K562 (cell line): ENCODE measurements around the gene KNCN. TPM values are rescaled to one million over a fixed set of nuclear protein-coding genes. Genes with fewer than 3 reads are reported as not detected.

Experiments
- ARID2 ChIP-seq: fragments of 450-650 bp; IDR thresholded peaks from 2 replicates; pipeline ENCODE4 v1.6.1; 2017; ENCODE audit warnings: antibody characterized with exemption, mild to moderate bottlenecking
- BHLHE40 ChIP-seq: IDR thresholded peaks from 2 replicates; pipeline ENCODE4 v1.6.1; 2011; ENCODE audit warnings: low read length, improper control_type of control experiment
- BMI1 ChIP-seq: fragments of 150-350 bp; IDR thresholded peaks from 2 replicates; pipeline ENCODE4 v1.6.1; 2014; ENCODE audit warnings: low read length
- CHD1 ChIP-seq: fragments of 200-600 bp; sonication (generic); IDR thresholded peaks from one replicate; pipeline ENCODE4 v1.6.1; 2012; ENCODE audit warnings: mild to moderate bottlenecking, moderate library complexity, low read length, inconsistent platforms
- COPS2 ChIP-seq: fragments of 450-650 bp; conservative IDR thresholded peaks from 2 replicates; pipeline ENCODE4 v1.6.1; 2016; ENCODE audit warnings: mild to moderate bottlenecking, moderate library complexity
- DNMT1 ChIP-seq: fragments of 450-650 bp; IDR thresholded peaks from 2 replicates; pipeline ENCODE4 v1.6.1; 2016; ENCODE audit warnings: antibody characterized with exemption, mild to moderate bottlenecking
- ELF2 ChIP-seq: fragments of 250-450 bp; sonication (Bioruptor Pico); IDR thresholded peaks from 2 replicates; pipeline ENCODE4 v1.5.0; 2021; ENCODE audit warnings: mild to moderate bottlenecking
- KLF6 ChIP-seq: fragments of 250-450 bp; sonication (Bioruptor Pico); IDR thresholded peaks from 2 replicates; pipeline ENCODE4 v1.4.0; 2020; ENCODE audit warnings: mild to moderate bottlenecking, moderate library complexity, borderline replicate concordance
- L3MBTL2 ChIP-seq: fragments of 450-650 bp; IDR thresholded peaks from 2 replicates; pipeline ENCODE4 v1.6.1; 2016; ENCODE audit warnings: mild to moderate bottlenecking, moderate library complexity
- MAFG ChIP-seq: fragments of 450-650 bp; conservative IDR thresholded peaks from 2 replicates; pipeline ENCODE4 v1.6.1; 2016; ENCODE audit warnings: missing genetic modification characterization, missing compliant biosample characterization
- MCM7 ChIP-seq, 2 experiments: fragments of 450-650 bp; IDR thresholded peaks; 2 replicates each; pipeline ENCODE4 v1.6.1; 2016 to 2018
- NR1H2 ChIP-seq: sonication (generic); formaldehyde crosslinking; IDR thresholded peaks from 2 replicates; pipeline ENCODE4 v1.4.0; 2020; ENCODE audit warnings: mild to moderate bottlenecking, missing genetic modification reagents
- POLR2G ChIP-seq: fragments of 200-400 bp; formaldehyde crosslinking; IDR thresholded peaks from 2 replicates; pipeline ENCODE4 v1.6.1; 2017; ENCODE audit warnings: low read depth, mild to moderate bottlenecking, antibody characterized with exemption, low read length, moderate library complexity
- RBM34 ChIP-seq: fragments of 200-400 bp; formaldehyde crosslinking; IDR thresholded peaks from 2 replicates; pipeline ENCODE4 v1.6.1; 2018; ENCODE audit warnings: low read length, borderline replicate concordance; ENCODE audit not compliant: insufficient read depth
- SMARCE1 ChIP-seq: fragments of 450-650 bp; IDR thresholded peaks from 2 replicates; pipeline ENCODE4 v1.7.1; 2016; ENCODE audit warnings: mild to moderate bottlenecking
- SP2 ChIP-seq: IDR thresholded peaks from 2 replicates; pipeline ENCODE4 v1.6.1; 2011; ENCODE audit warnings: mild to moderate bottlenecking, low read depth, low read length, moderate library complexity; ENCODE audit not compliant: poor library complexity, severe bottlenecking; ENCODE audit errors: extremely low read depth
- TFAM ChIP-seq: fragments of 250-450 bp; sonication (Bioruptor Pico); conservative IDR thresholded peaks from 2 replicates; pipeline ENCODE4 v1.5.0; 2021; ENCODE audit warnings: mild to moderate bottlenecking, moderate library complexity
- TFAP4 ChIP-seq: sonication (generic); formaldehyde crosslinking; IDR thresholded peaks from 2 replicates; pipeline ENCODE4 v1.8.0; 2022; ENCODE audit warnings: missing genetic modification reagents, mild to moderate bottlenecking, moderate library complexity, borderline replicate concordance
- ZFP36 ChIP-seq: fragments of 150-350 bp; IDR thresholded peaks from 2 replicates; pipeline ENCODE4 v1.6.1; 2018; ENCODE audit warnings: low read length, low read depth; ENCODE audit not compliant: partially characterized antibody
- ZNF239 ChIP-seq: fragments of 250-450 bp; sonication (Bioruptor Pico); IDR thresholded peaks from 2 replicates; pipeline ENCODE4 v1.4.0; 2020; ENCODE audit warnings: mild to moderate bottlenecking
- ZNF324 ChIP-seq: fragments of 250-450 bp; sonication (Bioruptor Pico); IDR thresholded peaks from 2 replicates; pipeline ENCODE4 v1.4.0; 2020; ENCODE audit warnings: mild to moderate bottlenecking
- ZNF384 ChIP-seq: IDR thresholded peaks from 2 replicates; pipeline ENCODE4 v1.6.1; 2012; ENCODE audit warnings: low read depth, low read length, improper control_type of control experiment
- ZNF398 ChIP-seq: fragments of 250-450 bp; sonication (Bioruptor Pico); IDR thresholded peaks from 2 replicates; pipeline ENCODE4 v1.8.0; 2021; ENCODE audit warnings: moderate library complexity, mild to moderate bottlenecking, inconsistent platforms
- ZNF707 ChIP-seq: fragments of 250-450 bp; sonication (Bioruptor Pico); conservative IDR thresholded peaks from 2 replicates; pipeline ENCODE4 v1.8.0; 2022; ENCODE audit warnings: inconsistent platforms, mild to moderate bottlenecking, moderate library complexity
- ZNF740 ChIP-seq, 3 experiments: fragments of 200-800 bp in 1 of 3; sonication (Bioruptor generic) in 1 of 3; sonication (generic) in 1 of 3; formaldehyde crosslinking in 1 of 3; IDR thresholded peaks; 2 replicates each; pipeline versions ENCODE4 v1.6.1 to v1.8.0; 2016 to 2022; ENCODE audit warnings: mild to moderate bottlenecking in 2 of 3, missing compliant biosample characterization in 2 of 3, missing genetic modification characterization in 2 of 3, missing genetic modification reagents in 1 of 3
- ZNF76 ChIP-seq: fragments of 250-450 bp; sonication (Bioruptor Pico); IDR thresholded peaks from 2 replicates; pipeline ENCODE4 v1.4.0; 2020; ENCODE audit warnings: mild to moderate bottlenecking, moderate library complexity, borderline replicate concordance
- ZNF764 ChIP-seq: fragments of 250-450 bp; sonication (Bioruptor Pico); IDR thresholded peaks from 2 replicates; pipeline ENCODE4 v1.4.0; 2020; ENCODE audit warnings: low read depth, mild to moderate bottlenecking, moderate library complexity
- polyA plus RNA-seq, 8 experiments: library from polyadenylated mRNA; depleted of rRNA in 4 of 8; stranded (reverse) in 5 of 8; unstranded in 3 of 8; fragments of >200 nt; fragmentation: Nextera tagmentation in 2 of 8; fragmentation: Illumina TruSeq in 1 of 8; extraction: Ambion mirVana in 2 of 8; extraction: Trizol in 1 of 8; gene quantifications; 2 replicates each; pipeline versions ENCODE4 v1.2.1 to v1.2.3, GENCODE V29; 2011 to 2014; ENCODE audit warnings: inconsistent platforms in 1 of 8, missing spikeins in 1 of 8
- total RNA-seq, 7 experiments: library from RNA; depleted of rRNA in 6 of 7; stranded (reverse); fragments of >200 nt in 6 of 7; fragmentation: Illumina TruSeq in 2 of 7; extraction: Trizol in 2 of 7; gene quantifications; 2 replicates each; pipeline versions ENCODE4 v1.2.1 to v1.2.3, GENCODE V29; 2011 to 2021; ENCODE audit warnings: low replicate concordance in 1 of 7

Gene KNCN
- total and polyA plus RNA-seq, 9 of the 15 experiments (the other 6 are each of a cell fraction or from before 2014, with no cell fraction given): not detected

GRCh38 chr1:46527474-46528296, 23.8 kb downstream of the KNCN start (continued):
- 0 out of 2 replicates have a peak, but pooled peaks have one; percentile 73 for TF ChIP-seq ZNF740 (CRISPR knock-in tag; IDR thresholded peaks at IDR 0.05)
- no peak for TF ChIP-seq ZNF740 (tag; IDR thresholded peaks at IDR 0.05)
- TF ChIP-seq ZNF239 (CRISPR knock-in tag): peak; percentile 63
- peak; percentile 89 for TF ChIP-seq ZNF384
- TF ChIP-seq BMI1: no peak
- TF ChIP-seq ZFP36: peak; percentile 16
- peak; percentile 100 for TF ChIP-seq ARID2
- no peak for TF ChIP-seq KLF6
- peak; percentile 72; the same call in 1 of the 2 replicates for TF ChIP-seq TFAP4 (CRISPR knock-in tag)
- no peak for TF ChIP-seq ZNF707 (CRISPR knock-in tag)
- no peak for TF ChIP-seq CHD1
- TF ChIP-seq NR1H2: peak; percentile 91; the same call in 1 of the 2 replicates
- TF ChIP-seq COPS2: no peak
- TF ChIP-seq RBM34: no peak
- TF ChIP-seq ZNF76: no peak
- no peak for TF ChIP-seq ELF2 (CRISPR knock-in tag)
- TF ChIP-seq ZNF324 (CRISPR knock-in tag): no peak
- TF ChIP-seq ZNF764 (CRISPR knock-in tag): no peak
- no peak for TF ChIP-seq DNMT1
- peak; percentile 35; the same call in 1 of the 2 replicates for TF ChIP-seq L3MBTL2
- TF ChIP-seq TFAM (CRISPR knock-in tag): no peak
- peak; percentile 85 for TF ChIP-seq SMARCE1
- no peak for TF ChIP-seq ZNF398 (CRISPR knock-in tag)
- peak; percentile 24 for TF ChIP-seq SP2
- no peak for TF ChIP-seq MCM7 (IDR thresholded peaks at IDR 0.05)
- TF ChIP-seq BHLHE40: peak; percentile 68
- no peak for TF ChIP-seq MAFG
- TF ChIP-seq POLR2G: no peak
